GM12875 (cell line): Measurements from ENCODE around the gene PSMB5.

Source experiments
- H3K4me3 ChIP-seq: one replicate; pipeline ENCODE4 v1.5.1; 2011; ENCODE audit warnings: low read depth, low read length, control low read depth
- TF ChIP-seq, protein P1 (sequence below): IDR thresholded peaks from 2 replicates; pipeline ENCODE4 v1.5.1; 2011; ENCODE audit warnings: low read depth, mild to moderate bottlenecking, control low read depth, inconsistent platforms, low read length, moderate library complexity, borderline replicate concordance; ENCODE audit not compliant: insufficient read depth

The PSMB5 gene

DNA sequence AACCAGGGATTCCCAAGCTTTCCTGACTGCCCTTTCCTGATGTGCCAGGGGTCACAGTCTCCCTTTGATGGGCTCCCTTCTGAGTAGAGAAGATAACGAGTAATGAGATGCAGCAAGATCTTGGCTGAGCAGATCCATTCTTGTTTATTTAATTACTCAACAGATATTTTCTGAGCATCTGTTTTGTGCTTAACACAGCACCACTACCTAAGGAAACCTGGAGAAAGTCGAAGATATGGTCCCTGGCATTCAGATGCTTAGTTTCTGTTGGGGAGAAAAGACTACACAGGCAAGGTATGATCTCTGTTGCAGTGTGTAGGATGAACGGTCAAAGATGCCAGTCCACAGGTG is 56.2 kb downstream of the PSMB5 start:
- H3K4me3 ChIP-seq = no peak overlapping the region
- TF ChIP-seq, protein P1, sequence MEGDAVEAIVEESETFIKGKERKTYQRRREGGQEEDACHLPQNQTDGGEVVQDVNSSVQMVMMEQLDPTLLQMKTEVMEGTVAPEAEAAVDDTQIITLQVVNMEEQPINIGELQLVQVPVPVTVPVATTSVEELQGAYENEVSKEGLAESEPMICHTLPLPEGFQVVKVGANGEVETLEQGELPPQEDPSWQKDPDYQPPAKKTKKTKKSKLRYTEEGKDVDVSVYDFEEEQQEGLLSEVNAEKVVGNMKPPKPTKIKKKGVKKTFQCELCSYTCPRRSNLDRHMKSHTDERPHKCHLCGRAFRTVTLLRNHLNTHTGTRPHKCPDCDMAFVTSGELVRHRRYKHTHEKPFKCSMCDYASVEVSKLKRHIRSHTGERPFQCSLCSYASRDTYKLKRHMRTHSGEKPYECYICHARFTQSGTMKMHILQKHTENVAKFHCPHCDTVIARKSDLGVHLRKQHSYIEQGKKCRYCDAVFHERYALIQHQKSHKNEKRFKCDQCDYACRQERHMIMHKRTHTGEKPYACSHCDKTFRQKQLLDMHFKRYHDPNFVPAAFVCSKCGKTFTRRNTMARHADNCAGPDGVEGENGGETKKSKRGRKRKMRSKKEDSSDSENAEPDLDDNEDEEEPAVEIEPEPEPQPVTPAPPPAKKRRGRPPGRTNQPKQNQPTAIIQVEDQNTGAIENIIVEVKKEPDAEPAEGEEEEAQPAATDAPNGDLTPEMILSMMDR = no peak

DNA sequence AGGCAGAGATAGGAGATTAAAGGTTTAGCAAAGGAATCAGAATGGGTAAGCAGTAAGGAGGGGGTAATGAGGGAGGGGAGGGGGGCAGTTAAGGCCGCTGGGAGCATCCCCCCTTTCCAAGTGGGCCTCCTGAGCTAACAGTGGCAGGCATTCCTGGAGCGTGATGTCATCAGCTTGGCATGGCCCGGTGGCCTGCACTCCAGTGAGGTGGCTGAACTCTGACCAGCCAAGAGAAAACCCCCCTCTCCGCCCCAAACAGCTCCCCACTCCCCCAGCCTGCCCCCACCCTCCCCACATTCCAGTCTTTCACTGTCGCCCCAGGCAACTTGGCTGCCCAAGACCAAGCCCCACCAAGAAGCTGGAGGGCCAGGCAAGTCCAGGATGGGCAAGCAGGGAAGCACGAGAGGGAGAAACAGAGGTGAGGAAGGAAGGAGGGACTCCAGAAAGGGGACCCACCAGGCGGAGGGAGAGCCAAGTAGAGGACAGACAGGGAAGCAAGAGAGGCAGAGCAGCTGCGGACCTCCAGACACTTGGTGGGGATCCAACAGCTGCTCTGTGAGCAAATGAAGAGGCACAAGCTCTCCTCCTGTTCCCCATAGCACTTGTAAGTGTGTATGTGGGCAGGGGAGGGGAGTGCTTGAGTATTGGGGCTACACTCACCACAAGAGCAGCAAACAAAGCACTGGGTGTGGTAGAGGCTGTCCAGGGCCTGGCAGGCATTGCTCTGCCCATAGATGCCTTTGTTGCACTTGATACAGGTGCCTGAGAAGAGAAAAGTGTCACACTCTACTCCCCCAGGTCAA is 56.8 kb downstream of the PSMB5 start:
- H3K4me3 ChIP-seq = no peak overlapping the region
- TF ChIP-seq, protein P1 = no peak

GRCh38 chr14:22977434-22977683 is 57.3 kb downstream of the PSMB5 start:
- no peak overlapping the region for H3K4me3 ChIP-seq
- TF ChIP-seq, protein P1 = no peak

GRCh38 chr14:22976620-22977433 is 57.9 kb downstream of the PSMB5 start:
- no peak overlapping the region for H3K4me3 ChIP-seq
- TF ChIP-seq, protein P1 = no peak
